ENCODE data around the gene BAIAP2. TPM values are rescaled to one million over a fixed set of nuclear protein-coding genes. Genes with fewer than 3 reads are reported as not detected.

The BAIAP2 gene
- total RNA-seq, 1 donor from 2014 or later = 5.5 TPM

DNA sequence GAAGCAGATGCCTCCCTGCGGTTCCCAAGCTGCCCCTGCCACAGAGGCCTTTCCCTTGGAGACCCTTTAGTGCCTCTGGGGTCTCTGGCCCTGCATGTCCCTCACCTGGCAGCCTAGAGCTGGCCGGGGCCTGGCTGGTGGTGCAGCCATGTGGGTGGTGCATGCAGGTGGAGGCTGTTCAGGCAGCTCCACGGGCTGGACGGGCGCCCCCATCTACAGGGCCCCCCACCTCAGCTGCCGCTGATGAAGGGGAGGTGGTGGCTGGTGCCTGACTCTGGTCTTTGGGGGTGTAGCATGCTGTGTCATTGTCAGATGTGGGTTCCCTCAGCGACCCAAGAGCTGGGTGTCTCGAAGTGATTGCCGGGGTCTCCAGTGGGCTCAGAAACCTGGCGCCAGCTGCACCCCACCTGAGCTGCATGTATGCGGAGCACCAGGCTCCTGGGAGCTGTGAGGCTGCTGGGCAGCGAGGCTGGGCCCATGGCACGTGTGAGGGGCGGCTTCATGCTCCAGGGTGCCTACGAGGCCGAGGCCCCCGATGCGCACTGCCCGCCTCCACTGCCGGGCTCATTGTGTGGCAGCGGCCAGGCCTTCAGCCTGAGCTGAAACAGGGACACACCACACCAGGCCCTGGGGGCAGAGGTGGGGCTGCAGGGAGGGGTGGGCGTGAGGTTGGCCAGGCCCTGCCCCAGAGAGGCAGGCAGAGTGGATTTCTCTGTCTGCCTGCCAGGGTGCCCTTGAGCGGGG, 57.0 kb downstream of the BAIAP2 start:
- Mint-ChIP-seq H3K27ac (no peak overlapping the region), H3K4me1 (peaks cover 18% of the 10 kb centered on the region), H3K4me3 (no peak overlapping the region), H3K36me3 (ENCODE audit: low read depth) (no peaks in the 10 kb centered on the region), H3K27me3 (peaks cover 1% of the 10 kb centered on the region), H3K9me3 (no peaks in the 10 kb centered on the region)
- no peak for DNase-seq
- intact Hi-C loops (cut with micrococcal nuclease) = no loop called here

DNA sequence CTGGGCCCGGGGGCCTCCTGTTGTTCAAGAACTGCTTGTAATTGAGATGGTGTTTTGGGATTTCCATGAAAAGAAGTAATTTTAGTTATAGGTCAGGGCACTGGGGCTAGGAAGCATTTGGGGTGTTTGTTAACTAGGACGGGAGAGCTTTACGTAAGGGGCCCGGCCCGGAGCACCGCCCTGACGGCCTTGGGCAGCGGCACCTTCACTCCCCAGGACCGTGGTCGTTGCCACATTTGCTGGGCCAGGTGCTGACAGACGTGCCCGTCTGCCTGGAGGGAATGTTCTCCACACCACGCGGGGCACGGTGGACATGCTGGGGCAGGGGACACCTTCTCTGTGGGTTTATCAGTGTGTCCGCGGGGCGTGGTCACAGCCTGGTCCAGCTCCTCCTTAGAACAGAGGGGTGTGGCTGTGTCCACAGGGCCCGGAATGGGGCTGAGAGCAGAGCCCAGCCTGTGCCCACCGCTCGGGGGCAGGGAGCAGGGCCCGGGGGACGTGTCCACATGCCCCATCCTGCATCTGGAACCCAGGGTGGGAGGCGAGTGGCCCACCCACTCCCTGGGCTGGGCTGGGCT, 57.7 kb downstream of the BAIAP2 start:
- H3K36me3 Mint-ChIP-seq (ENCODE audit: low read depth) = no peaks in the 10 kb centered on the region
- DNase-seq = no peak
- H3K9me3 Mint-ChIP-seq = no peaks in the 10 kb centered on the region
- H3K27ac Mint-ChIP-seq = no peak overlapping the region
- peaks cover 20% of the 10 kb centered on the region for H3K4me1 Mint-ChIP-seq
- intact Hi-C loops (cut with micrococcal nuclease) = no loop called here
- H3K4me3 Mint-ChIP-seq = no peak overlapping the region
- H3K27me3 Mint-ChIP-seq = peaks cover 1% of the 10 kb centered on the region

DNA sequence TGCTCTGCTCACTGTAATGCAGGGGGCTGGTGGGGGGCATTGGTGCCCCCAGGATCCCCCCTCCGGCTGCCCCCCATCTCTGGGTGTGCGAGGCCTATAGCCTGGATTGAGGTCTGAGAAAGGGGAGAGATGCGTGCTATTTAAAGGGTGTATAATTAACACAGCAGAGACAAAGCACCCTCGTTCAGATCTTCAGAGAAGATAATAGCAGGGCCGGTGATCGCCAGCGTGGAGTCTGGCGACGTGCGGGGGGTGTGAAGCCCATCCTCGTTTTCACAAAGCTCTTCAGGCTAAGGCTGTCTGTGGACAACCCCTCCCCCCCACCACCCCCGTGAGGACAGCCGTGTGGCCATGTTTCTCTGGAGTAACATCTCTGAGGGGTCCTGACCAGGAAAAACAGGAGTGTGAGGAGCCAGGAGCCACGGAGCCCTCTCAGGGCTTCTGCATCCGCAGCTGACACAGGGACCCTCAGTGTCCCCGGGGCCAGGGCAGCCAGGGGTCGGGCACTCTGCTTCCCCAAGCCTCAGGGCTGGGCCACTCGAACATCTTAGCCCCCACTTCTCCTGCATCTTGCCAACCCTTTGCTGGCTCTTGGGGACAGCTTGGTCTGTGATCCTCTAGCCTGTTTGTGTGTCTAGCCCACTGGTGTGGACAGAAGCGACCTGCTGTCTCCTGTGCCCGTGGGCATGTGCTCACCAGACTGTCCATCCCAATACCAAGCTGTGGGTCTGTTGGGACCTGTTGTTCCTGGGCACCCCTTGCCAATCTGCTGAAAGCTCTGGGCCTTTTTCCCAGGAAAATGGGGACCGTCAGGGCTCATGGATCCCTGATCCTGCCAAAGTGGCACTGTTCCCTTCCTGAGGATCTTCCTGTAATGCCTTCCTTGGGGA, 58.9 kb downstream of the BAIAP2 start:
- intact Hi-C loops (cut with micrococcal nuclease) = no loop called here
- Mint-ChIP-seq H3K9me3 (no peaks in the 10 kb centered on the region), H3K27me3 (peaks cover 1% of the 10 kb centered on the region), H3K4me1 (peaks cover 20% of the 10 kb centered on the region), H3K4me3 (no peak overlapping the region), H3K36me3 (ENCODE audit: low read depth) (no peaks in the 10 kb centered on the region), H3K27ac (no peak overlapping the region)
- DNase-seq = no peak

DNA sequence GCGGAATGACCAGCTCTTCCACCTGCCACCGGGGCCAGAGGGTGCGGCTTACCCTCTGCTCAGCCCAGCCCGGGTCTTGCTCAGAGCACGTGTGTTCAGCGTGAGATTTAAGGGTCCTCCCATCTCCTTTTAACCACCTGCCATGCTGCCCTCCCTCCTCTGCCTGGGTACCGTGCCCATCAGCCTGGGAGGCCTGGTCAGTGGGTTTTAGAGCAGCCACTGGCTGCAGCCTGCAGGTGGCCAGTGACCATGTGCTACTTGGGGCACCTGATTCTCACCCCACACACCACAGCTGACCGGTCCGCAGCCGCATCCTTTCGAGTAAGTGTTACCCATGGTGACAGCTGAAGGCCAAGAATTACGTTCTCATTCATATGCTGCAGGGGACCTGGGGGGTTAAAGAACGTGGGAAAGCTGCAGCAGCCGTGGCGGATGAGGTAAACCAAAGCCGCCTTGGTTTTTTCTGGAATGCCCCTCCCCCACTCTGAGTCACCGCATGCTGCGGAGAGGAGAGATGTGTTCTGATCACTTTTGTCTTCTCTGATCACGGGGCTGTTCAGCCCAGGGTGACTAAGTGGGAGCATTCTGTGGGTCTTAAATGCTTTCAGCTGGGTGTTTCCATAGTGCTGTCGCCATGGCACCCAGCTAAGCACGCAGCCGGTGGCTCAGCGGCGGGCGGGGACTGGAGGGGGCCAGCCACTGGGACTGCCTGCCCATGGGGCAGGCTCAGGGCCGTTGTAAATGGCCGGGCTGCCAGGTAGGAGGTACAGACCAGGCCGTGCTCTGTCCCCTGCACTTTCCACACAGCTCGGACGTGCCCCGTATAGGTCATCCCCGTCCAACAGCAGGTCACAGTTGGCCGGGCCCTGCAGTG, 59.8 kb downstream of the BAIAP2 start:
- peak; percentile 94 for DNase-seq
- Mint-ChIP-seq H3K4me3 (peak overlapping the region; percentile 19), H3K27ac (peak overlapping the region; percentile 74), H3K4me1 (peaks cover 20% of the 10 kb centered on the region), H3K36me3 (ENCODE audit: low read depth) (no peaks in the 10 kb centered on the region), H3K27me3 (peaks cover 1% of the 10 kb centered on the region), H3K9me3 (no peaks in the 10 kb centered on the region)
- intact Hi-C loops (cut with micrococcal nuclease) = no loop called here

DNA sequence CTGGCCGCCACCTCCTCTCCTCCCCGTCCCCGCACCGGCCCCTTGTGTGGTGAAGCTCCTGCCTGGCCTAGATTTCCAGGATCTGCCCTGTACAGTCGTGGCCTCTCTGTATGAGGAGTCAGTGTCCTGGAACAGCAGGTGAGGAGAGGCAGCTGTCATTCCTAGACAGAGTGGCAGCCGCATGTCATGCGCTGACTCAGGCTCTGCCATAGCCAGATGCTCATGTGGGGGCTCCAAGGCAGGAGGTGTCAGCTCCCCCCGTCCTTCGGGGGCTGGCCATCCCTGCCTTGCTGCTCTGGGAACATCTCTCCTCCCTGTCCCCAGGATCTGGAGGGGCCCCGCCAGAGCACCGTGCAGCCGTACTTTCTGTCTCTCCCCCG, 60.4 kb downstream of the BAIAP2 start:
- Mint-ChIP-seq H3K27ac (peak overlapping the region; percentile 74), H3K36me3 (ENCODE audit: low read depth) (no peaks in the 10 kb centered on the region), H3K4me1 (peaks cover 20% of the 10 kb centered on the region), H3K4me3 (peak overlapping the region; percentile 19), H3K27me3 (peaks cover 1% of the 10 kb centered on the region), H3K9me3 (no peaks in the 10 kb centered on the region)
- DNase-seq = no peak
- intact Hi-C loops (cut with micrococcal nuclease) = no loop called here

DNA sequence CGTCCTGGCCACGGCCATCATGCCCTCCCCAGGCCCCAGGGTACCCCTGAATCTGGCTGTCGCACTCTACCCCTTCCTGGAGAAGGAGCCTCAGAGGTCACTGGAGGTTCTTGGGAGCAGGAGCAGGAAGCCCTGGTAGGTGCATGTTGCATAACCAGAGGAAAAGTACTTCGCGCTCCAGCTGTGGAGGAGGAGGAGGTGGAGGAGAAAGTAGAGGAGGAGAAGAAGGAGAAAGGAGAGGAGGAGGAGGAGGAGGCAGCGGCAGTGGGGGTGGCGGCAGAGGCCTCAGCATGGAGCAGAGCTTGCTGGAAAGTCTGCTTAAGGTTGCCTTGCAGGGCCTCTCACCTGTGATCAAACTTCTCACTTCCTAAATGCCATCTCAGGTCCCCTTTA, 61.8 kb downstream of the BAIAP2 start:
- Mint-ChIP-seq H3K27ac (no peak overlapping the region), H3K9me3 (no peaks in the 10 kb centered on the region), H3K4me1 (peaks cover 20% of the 10 kb centered on the region), H3K36me3 (ENCODE audit: low read depth) (no peaks in the 10 kb centered on the region), H3K27me3 (peaks cover 1% of the 10 kb centered on the region), H3K4me3 (no peak overlapping the region)
- intact Hi-C loops (cut with micrococcal nuclease) = no loop called here
- no peak for DNase-seq

DNA sequence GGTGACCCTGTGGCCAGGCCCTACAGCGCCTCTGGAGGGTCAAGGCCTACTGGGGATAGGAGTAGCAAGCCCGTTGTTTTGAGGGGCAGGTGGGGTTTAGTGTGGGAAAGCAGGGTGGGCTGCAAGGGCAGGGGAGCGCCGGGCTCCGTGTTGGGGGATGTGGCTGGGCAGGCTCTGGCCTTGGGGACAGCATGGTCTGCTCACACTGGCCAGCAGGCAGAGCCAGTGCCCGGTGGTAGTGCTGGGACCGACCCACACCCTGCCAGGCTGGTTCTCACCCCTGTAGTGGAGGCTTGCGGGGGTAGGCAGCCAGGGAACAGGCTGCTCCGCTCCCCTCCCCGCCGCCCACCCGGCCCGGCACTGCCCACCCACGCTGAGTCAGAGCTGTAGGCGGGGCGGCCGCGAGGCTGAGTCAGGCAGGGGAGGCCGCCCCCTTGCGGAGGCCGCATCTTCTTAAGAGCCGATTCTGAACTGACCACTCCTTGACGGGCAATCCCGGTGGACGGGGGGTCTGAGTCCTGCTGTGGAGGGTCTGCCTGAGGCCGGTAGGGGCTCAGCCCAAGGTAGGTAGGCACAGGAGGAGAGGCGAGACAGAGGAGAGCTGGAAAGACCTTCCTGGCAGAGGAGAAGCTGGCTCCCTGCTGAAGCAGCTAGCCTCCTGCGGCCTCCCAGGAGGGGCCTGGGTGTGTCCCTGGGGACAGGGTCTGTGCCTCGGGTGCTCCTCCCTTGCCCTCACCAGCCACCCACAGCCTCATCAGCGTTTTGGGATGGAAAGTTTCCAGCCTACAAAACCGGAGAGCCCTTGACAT, 62.4 kb downstream of the BAIAP2 start:
- H3K4me3 Mint-ChIP-seq = no peak overlapping the region
- no peak overlapping the region for H3K27ac Mint-ChIP-seq
- peaks cover 1% of the 10 kb centered on the region for H3K27me3 Mint-ChIP-seq
- DNase-seq = peak; percentile 77
- H3K36me3 Mint-ChIP-seq (ENCODE audit: low read depth) = no peaks in the 10 kb centered on the region
- no peaks in the 10 kb centered on the region for H3K9me3 Mint-ChIP-seq
- peaks cover 20% of the 10 kb centered on the region for H3K4me1 Mint-ChIP-seq
- intact Hi-C loops (cut with micrococcal nuclease) = no loop called here

DNA sequence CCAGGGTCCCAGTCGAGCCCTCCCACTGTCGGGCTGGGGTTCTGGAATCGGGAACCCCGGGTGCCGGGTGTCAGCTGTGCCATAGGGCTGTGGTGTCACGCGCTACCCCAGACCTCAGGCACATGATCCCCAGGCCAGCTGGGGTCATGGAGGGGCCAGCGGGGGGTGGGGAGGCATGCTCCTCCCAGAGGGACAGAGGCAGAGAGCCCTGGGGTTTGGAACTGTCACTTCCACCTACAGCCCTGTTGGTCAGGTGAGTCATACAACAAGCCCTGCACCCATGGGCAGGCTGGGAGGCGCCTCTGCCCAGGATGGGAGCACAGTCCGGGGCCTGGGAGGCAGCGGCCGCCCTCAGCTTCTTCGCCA, 63.0 kb downstream of the BAIAP2 start:
- Mint-ChIP-seq H3K27me3 (peaks cover 1% of the 10 kb centered on the region), H3K36me3 (ENCODE audit: low read depth) (no peaks in the 10 kb centered on the region), H3K27ac (no peak overlapping the region), H3K4me3 (no peak overlapping the region), H3K9me3 (no peaks in the 10 kb centered on the region), H3K4me1 (peaks cover 20% of the 10 kb centered on the region)
- intact Hi-C loops (cut with micrococcal nuclease) = no loop called here
- DNase-seq = no peak

DNA sequence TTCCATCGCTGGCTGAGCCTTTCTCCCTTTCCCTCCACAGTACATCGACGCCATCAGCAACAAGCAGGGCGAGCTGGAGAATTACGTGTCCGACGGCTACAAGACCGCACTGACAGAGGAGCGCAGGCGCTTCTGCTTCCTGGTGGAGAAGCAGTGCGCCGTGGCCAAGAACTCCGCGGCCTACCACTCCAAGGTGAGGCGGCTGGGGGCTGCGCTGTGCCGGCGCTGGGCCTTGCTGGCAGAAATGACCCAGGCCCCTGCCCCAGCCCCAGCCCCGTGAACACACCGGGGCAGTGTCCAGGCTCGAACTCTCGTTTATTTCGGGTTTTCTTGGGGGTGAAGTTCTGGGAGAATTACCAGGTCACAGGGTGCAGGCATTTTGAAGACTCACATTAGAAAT, 64.9 kb downstream of the BAIAP2 start:
- Mint-ChIP-seq H3K36me3 (ENCODE audit: low read depth) (no peaks in the 10 kb centered on the region), H3K4me3 (no peak overlapping the region), H3K27me3 (no peaks in the 10 kb centered on the region), H3K27ac (no peak overlapping the region), H3K4me1 (peaks cover 14% of the 10 kb centered on the region), H3K9me3 (no peaks in the 10 kb centered on the region)
- intact Hi-C loops (cut with micrococcal nuclease) = loop anchor here (2.0 to 5.0 kb wide), 3 partner anchors 142 to 673 kb away; no protein-coding TSS in a partner anchor
- no peak for DNase-seq

DNA sequence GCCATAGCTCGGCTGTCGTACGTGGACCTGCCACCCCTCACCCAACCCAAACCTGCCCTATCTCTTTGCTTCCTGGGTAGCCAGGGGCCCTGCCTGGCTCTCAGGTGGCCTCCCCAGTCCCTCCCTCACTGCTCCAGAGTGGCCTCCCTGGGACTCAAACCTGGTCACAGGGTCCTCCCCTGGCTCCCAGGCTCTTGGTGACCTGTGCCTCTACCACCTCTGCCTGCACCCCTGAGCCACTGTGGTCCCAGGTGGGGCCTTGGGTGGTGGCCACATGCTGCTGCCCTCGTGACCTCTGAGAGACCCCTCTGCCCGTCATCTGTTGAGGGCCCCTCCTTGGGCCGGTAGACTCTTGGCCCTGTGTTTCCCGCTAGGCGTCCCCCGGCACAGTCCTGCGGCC, 65.7 kb downstream of the BAIAP2 start:
- Mint-ChIP-seq H3K9me3 (no peaks in the 10 kb centered on the region), H3K4me1 (peaks cover 8% of the 10 kb centered on the region), H3K27ac (no peak overlapping the region), H3K27me3 (no peaks in the 10 kb centered on the region), H3K36me3 (ENCODE audit: low read depth) (no peaks in the 10 kb centered on the region), H3K4me3 (no peak overlapping the region)
- intact Hi-C loops (cut with micrococcal nuclease) = loop anchor here (1.0 to 5.0 kb wide), 5 partner anchors 77 to 673 kb away; no protein-coding TSS in a partner anchor
- no peak for DNase-seq

DNA sequence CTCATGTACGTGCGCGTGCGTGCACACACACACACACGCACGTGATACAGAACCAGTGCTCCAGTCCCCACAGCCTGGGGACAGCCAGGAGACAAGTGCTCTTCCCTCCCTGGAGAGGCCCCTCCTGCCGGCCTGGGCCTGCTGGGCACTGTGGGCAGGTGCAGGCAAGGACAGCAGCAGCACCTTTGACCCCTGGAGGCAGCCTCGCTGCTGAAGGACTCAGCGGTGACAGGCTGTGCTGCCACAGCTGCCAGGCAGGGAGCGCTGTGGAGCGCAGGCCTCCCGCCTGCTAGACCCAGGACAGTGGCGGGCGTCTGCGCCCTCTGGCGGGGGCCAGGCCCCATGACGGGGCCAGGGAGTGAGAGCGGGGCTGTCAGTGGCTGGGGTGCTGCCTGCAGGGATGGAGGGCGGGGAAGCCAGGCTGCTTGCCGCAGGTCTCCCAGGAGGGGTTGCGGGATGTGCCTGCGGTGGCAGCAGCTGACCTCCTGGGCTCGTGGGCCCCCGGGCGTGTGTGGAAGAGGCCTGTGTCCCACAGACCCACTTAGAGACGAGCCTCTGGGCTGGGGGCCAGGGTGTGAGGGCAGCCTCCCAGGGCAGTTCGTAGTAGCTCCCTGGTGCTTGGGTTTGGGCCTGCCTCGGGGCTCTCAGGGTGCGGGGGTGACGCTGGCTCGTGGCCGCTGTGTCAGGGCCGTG, 66.8 kb downstream of the BAIAP2 start:
- DNase-seq = peak; percentile 97
- Mint-ChIP-seq H3K27ac (no peak overlapping the region), H3K9me3 (no peaks in the 10 kb centered on the region), H3K36me3 (ENCODE audit: low read depth) (no peaks in the 10 kb centered on the region), H3K4me1 (peaks cover 2% of the 10 kb centered on the region), H3K27me3 (no peaks in the 10 kb centered on the region), H3K4me3 (no peak overlapping the region)
- intact Hi-C loops (cut with micrococcal nuclease) = loop anchor here (1.0 to 5.0 kb wide), 5 partner anchors 78 to 674 kb away; no protein-coding TSS in a partner anchor

DNA sequence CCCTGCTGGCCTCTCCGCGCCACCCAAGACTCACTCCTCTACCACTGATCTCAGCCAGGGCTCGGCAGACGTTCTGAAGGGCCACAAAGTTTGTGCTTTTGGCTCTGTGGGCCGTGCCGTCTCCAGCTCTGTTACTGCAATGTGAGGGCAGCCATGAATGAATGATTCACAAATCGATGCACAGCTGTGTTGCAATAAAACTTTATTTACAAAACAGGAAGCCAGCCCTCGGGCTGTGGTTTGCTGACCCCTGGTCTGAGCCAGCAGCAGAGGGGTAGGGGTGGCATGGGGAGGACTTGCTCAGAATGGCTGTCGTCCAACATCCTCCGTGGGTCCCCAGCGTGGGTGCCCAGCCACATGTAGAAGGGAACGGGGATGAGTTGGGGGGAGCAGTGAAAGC, 67.4 kb downstream of the BAIAP2 start:
- DNase-seq = no peak
- H3K4me3 Mint-ChIP-seq = no peak overlapping the region
- H3K27ac Mint-ChIP-seq = no peak overlapping the region
- H3K36me3 Mint-ChIP-seq (ENCODE audit: low read depth) = no peaks in the 10 kb centered on the region
- no peaks in the 10 kb centered on the region for H3K9me3 Mint-ChIP-seq
- intact Hi-C loops (cut with micrococcal nuclease) = loop anchor here (5.0 kb wide), 2 partner anchors 140 to 675 kb away; no protein-coding TSS in a partner anchor
- no peaks in the 10 kb centered on the region for H3K27me3 Mint-ChIP-seq
- peaks cover 2% of the 10 kb centered on the region for H3K4me1 Mint-ChIP-seq
